Activated CD4-positive, alpha-beta T cell treated with anti-CD3 and anti-CD28 coated beads, Interleukin-2, amount 50 U/mL, for 1 hour (primary cell): ENCODE data around the gene CFAP251.
A peak's percentile ranks its signal among the peaks of the same experiment; 100 is the strongest.
"Not testable (repeated sequence)": the region's sequence is repeated elsewhere in the genome, so short reads cannot be mapped to it uniquely, and the experiment has no call there.

Experiments
- DNase-seq: peaks from one replicate; pipeline ENCODE4 v3.0.0-alpha.2; 2020

CFAP251 gene

GRCh38 chr12:121980892-121981272 is 62.5 kb downstream of the CFAP251 start:
- DNase-seq, result no peak

- no peak for DNase-seq
Observed at GRCh38 chr12:121981456-121981855, 63.1 kb downstream of the CFAP251 start.

- DNase-seq, result no peak
Observed at GRCh38 chr12:121982950-121983349, 64.6 kb downstream of the CFAP251 start.

GRCh38 chr12:121983536-121984210 is 65.3 kb downstream of the CFAP251 start:
- no peak for DNase-seq

GRCh38 chr12:121986489-121987245 is 68.3 kb downstream of the CFAP251 start:
- no peak for DNase-seq

GRCh38 chr12:121988519-121988918 is 70.1 kb downstream of the CFAP251 start:
- DNase-seq, result not testable (repeated sequence)

- DNase-seq, result no peak
Observed at GRCh38 chr12:121989276-121990113, 71.1 kb downstream of the CFAP251 start.

GRCh38 chr12:121990114-121990647 is 71.8 kb downstream of the CFAP251 start:
- DNase-seq, result no peak

GRCh38 chr12:121990692-121991603 is 72.6 kb downstream of the CFAP251 start:
- DNase-seq, result no peak

GRCh38 chr12:121992059-121992879 is 73.9 kb downstream of the CFAP251 start:
- DNase-seq, result peak; percentile 9

- no peak for DNase-seq
Observed at GRCh38 chr12:121996050-121996944, 77.9 kb downstream of the CFAP251 start.

- no peak for DNase-seq
Observed at GRCh38 chr12:121996945-121997612, 78.7 kb downstream of the CFAP251 start.

GRCh38 chr12:122001466-122002209 is 83.2 kb downstream of the CFAP251 start:
- DNase-seq, result no peak

- no peak for DNase-seq
Observed at GRCh38 chr12:122003651-122004611, 85.5 kb downstream of the CFAP251 start.

GRCh38 chr12:122004633-122005071 is 86.3 kb downstream of the CFAP251 start:
- DNase-seq, result no peak

- DNase-seq, result no peak
Observed at GRCh38 chr12:122005252-122005776, 86.9 kb downstream of the CFAP251 start.
